Measurements from ENCODE around the gene PRKAR1B. TPM values are rescaled to one million over a fixed set of nuclear protein-coding genes. Genes with fewer than 3 reads are reported as not detected.

PRKAR1B gene
- total RNA-seq, 1 experiment from 2014 or later = 62.0 TPM

DNA sequence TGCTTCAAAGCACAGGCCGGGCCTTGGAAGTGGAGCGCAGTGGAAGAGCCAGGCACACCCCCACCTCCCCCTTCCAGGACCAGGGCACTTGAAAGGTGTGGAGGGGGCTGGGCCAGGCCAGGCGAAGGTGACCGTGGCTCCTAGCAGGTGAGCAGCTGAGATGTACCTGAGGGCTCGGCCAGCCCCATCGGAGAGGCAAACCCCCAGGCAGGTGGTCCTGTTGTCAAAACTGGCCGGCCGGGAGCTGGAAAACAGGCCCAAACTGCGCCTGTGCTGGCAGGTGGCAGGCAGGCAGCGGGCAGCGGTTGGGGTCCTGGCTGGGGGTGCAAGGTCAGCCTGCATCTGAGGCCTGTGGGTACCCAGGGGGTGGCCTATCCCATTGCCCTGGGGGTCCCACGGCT, 97.0 kb downstream of the PRKAR1B start:
- in situ Hi-C loops (cut with HindIII; ENCODE audit: low pct_unique_long_range_greater_than_20kb, low sequenced_read_pairs) = no loop called here
- TF ChIP-seq POLR2AphosphoS5 (IDR thresholded peaks at IDR 0.05; ENCODE audit: low read depth, low read length) (no peak), REST (IDR thresholded peaks at IDR 0.05; ENCODE audit: insufficient read depth in 1 of 2, low read depth in 2 of 2, low read length in 1 of 2) (no peak), CTCF (IDR thresholded peaks at IDR 0.05) (no peak), SIN3A (IDR thresholded peaks at IDR 0.05; ENCODE audit: borderline replicate concordance, insufficient read depth, low read depth, low read length) (no peak), TCF7L2 (IDR thresholded peaks at IDR 0.05; ENCODE audit: low read depth, low read length) (no peak)

DNA sequence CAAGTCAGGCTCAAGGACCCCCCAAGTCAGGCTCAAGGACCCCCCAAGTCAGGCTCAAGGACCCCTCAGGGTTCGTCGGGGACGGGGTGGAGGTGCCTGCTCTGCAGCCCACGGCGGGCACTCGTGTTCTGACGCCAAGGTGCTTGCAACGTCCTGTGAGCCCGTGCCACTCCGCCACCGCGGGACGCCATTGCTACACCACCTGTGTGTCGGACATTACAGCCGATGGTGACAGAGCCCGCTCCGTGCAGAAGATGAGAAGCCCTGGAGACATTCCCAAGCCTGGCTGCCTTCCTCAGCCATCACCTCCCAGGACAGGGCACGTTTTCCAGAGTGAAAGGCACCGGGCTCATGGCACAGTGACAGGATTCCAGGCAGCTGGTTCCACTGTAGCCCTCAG, 98.3 kb downstream of the PRKAR1B start:
- ChIA-PET POLR2A (no interaction called here), CTCF (interaction anchor here (0.5 kb wide), 1 partner anchor 8 kb away, joined by 3 read pairs; no protein-coding TSS in a partner anchor)
- ATAC-seq (no peak), DNase-seq (ENCODE audit: low read depth, low spot score) (no peak)
- Histone ChIP-seq H3K36me3 (ENCODE audit: control insufficient read depth, insufficient read depth, low read length) (no peaks in the 10 kb centered on the region), H3K27ac (ENCODE audit: low read length) (no peak overlapping the region), H3K4me3 (ENCODE audit: low read depth in 2 of 2, low read length in 2 of 2) (no peak overlapping the region), H3K27me3 (ENCODE audit: control insufficient read depth, insufficient read depth, low read length) (no peaks in the 10 kb centered on the region), H3K9me3 (ENCODE audit: control insufficient read depth, insufficient read depth, low read depth, low read length) (no peaks in the 10 kb centered on the region), H3K4me1 (ENCODE audit: control insufficient read depth, insufficient read depth, low read length) (no peaks in the 10 kb centered on the region)
- BruUV-seq (replicated peaks) = no TSS peak
- in situ Hi-C loops (cut with HindIII; ENCODE audit: low pct_unique_long_range_greater_than_20kb, low sequenced_read_pairs) (no loop called here), intact Hi-C loops (cut with micrococcal nuclease; ENCODE audit: unreplicated experiment) (no loop called here)
- TF ChIP-seq POLR2AphosphoS5 (IDR thresholded peaks at IDR 0.05; ENCODE audit: low read depth, low read length) (no peak), SIN3A (IDR thresholded peaks at IDR 0.05; ENCODE audit: borderline replicate concordance, insufficient read depth, low read depth, low read length) (no peak), TCF7L2 (IDR thresholded peaks at IDR 0.05; ENCODE audit: low read depth, low read length) (no peak), REST (IDR thresholded peaks at IDR 0.05; ENCODE audit: insufficient read depth in 1 of 2, low read depth in 2 of 2, low read length in 1 of 2) (no peak), CTCF (IDR thresholded peaks at IDR 0.05) (no peak)

More for the DNA sequence above, 97.0 kb downstream of the PRKAR1B start:
- DNase-seq (ENCODE audit: low read depth, low spot score) (no peak), ATAC-seq (no peak)
- no TSS peak for BruUV-seq (replicated peaks)
- Histone ChIP-seq H3K9me3 (ENCODE audit: control insufficient read depth, insufficient read depth, low read depth, low read length) (no peaks in the 10 kb centered on the region), H3K27ac (ENCODE audit: low read length) (no peak overlapping the region), H3K4me1 (ENCODE audit: control insufficient read depth, insufficient read depth, low read length) (peaks cover 2% of the 10 kb centered on the region), H3K36me3 (ENCODE audit: control insufficient read depth, insufficient read depth, low read length) (no peaks in the 10 kb centered on the region), H3K4me3 (ENCODE audit: low read depth in 2 of 2, low read length in 2 of 2) (no peak overlapping the region), H3K27me3 (ENCODE audit: control insufficient read depth, insufficient read depth, low read length) (no peaks in the 10 kb centered on the region)
- CTCF ChIA-PET = no interaction called here
- POLR2A ChIA-PET = interaction anchor here (0.7 kb wide), 1 partner anchor 58 kb away, joined by 5 read pairs; no protein-coding TSS in a partner anchor
- intact Hi-C loops (cut with micrococcal nuclease; ENCODE audit: unreplicated experiment) = loop anchor here (10.0 kb wide), 1 partner anchor 105 kb away; no protein-coding TSS in a partner anchor
